Measurements from ENCODE around the gene MAGI3.

- TF ChIP-seq RAD21 (conservative IDR thresholded peaks at IDR 0.05) (no peak), CTCF (IDR thresholded peaks at IDR 0.05; ENCODE audit: poor library complexity, severe bottlenecking) (no peak), TAF1 (IDR thresholded peaks at IDR 0.05; ENCODE audit: low read depth) (no peak), MXI1 (conservative IDR thresholded peaks at IDR 0.05; ENCODE audit: poor library complexity, severe bottlenecking) (no peak), EZH2 (IDR thresholded peaks at IDR 0.05; ENCODE audit: borderline replicate concordance, insufficient read depth, low read length, poor library complexity, severe bottlenecking) (no peak), POLR2AphosphoS5 (IDR thresholded peaks at IDR 0.05) (no peak), EP300 (conservative IDR thresholded peaks at IDR 0.05; ENCODE audit: poor library complexity, severe bottlenecking) (no peak)
These were observed 1.5 kb upstream of the MAGI3 start for GRCh38 chr1:113388621-113389358.

Data from neural cell (in vitro differentiated cells).